ENCODE data around the gene PALLD.

- TF ChIP-seq CTCF (IDR thresholded peaks at IDR 0.05; ENCODE audit: low read length) = no peak
- no peak for TF ChIP-seq EZH2phosphoT487 (IDR thresholded peaks at IDR 0.05; ENCODE audit: low read length)
- no peak for TF ChIP-seq EZH2 (optimal IDR thresholded peaks at IDR 0.05; ENCODE audit: low read depth, low read length)
Measured at GRCh38 chr4:168633064-168633463, 136.2 kb downstream of the PALLD start.
